Stimulated activated CD8-positive, alpha-beta memory T cell treated with anti-CD3 and anti-CD28 coated beads, Interleukin-7, amount 100 ng/mL, for 48 hours (primary cell): ENCODE results near the gene GRIK5.

Source experiments
- DNase-seq, 2 donors: peaks; one replicate each; pipeline ENCODE4 v3.0.0-alpha.2; 2020; ENCODE audit warnings: low read depth in 1 of 2; ENCODE audit errors: extremely low read depth in 1 of 2

GRIK5 gene

GRCh38 chr19:41959056-41960053 lies 110.7 kb downstream of the GRIK5 start, which contains the start of gene RABAC1:
Gene RABAC1, minus strand, starts transcription at chr19:41959321. Its CDS starts 29 bp downstream, at chr19:41959292.
- DNase-seq = peak; percentile 69 to 90

- peak; percentile 55 to 82 for DNase-seq
Observed at GRCh38 chr19:41958367-41959055, 111.5 kb downstream of the GRIK5 start.

- DNase-seq = no peak
Observed at GRCh38 chr19:41957838-41958366, 112.1 kb downstream of the GRIK5 start.

GRCh38 chr19:41957161-41957837 lies 112.7 kb downstream of the GRIK5 start:
- no peak for DNase-seq

- no peak for DNase-seq
Observed at GRCh38 chr19:41956621-41957020, 113.4 kb downstream of the GRIK5 start.

- no peak for DNase-seq
Observed at GRCh38 chr19:41955521-41955920, 114.5 kb downstream of the GRIK5 start.

- peak; percentile 62 to 75 for DNase-seq
Observed at GRCh38 chr19:41951686-41952172, 118.3 kb downstream of the GRIK5 start.
